ENCODE measurements around the gene ABHD11. TPM values are rescaled to one million over a fixed set of nuclear protein-coding genes. Genes with fewer than 3 reads are reported as not detected.

Gene ABHD11
- total RNA-seq, 2 donors from 2014 or later, result 2.5 to 16.9 TPM

- Histone ChIP-seq H3K4me1 (ENCODE audit: control insufficient read depth in 1 of 2, low read depth in 2 of 2) (peaks cover 21 to 67% of the 10 kb centered on the region in 2 donors), H3K36me3 (no peaks in the 10 kb centered on the region), H3K27ac (peak overlapping the region in 1 of 2 donors; percentile 23), H3K27me3 (replicated peaks; ENCODE audit: insufficient read depth) (no peaks in the 10 kb centered on the region), H3K9me3 (no peaks in the 10 kb centered on the region), H3K4me3 (peak overlapping the region; percentile 93)
- DNase-seq (ENCODE audit: low spot score) (no peak), ATAC-seq (ENCODE audit: insufficient number of reproducible peaks, low FRiP score, low read depth) (no peak)
- no peak for TF ChIP-seq CTCF (IDR thresholded peaks at IDR 0.05)
Measured at GRCh38 chr7:73719806-73720169, 18.8 kb downstream of the ABHD11 start.

- peak within 1 kb of the TSS; percentile 23 to 44 for H3K27ac ChIP-seq
- peak; percentile 42 for ATAC-seq (ENCODE audit: insufficient number of reproducible peaks, low FRiP score, low read depth)
- H3K4me3 ChIP-seq, result peak within 1 kb of the TSS; percentile 93
- H3K9me3 ChIP-seq, result no peaks in the 10 kb centered on the region
- no peak for DNase-seq (ENCODE audit: low spot score)
- H3K36me3 ChIP-seq, result no peaks in the 10 kb centered on the region
- TF ChIP-seq CTCF (IDR thresholded peaks at IDR 0.05), result no peak
- H3K4me1 ChIP-seq (ENCODE audit: control insufficient read depth in 1 of 2, low read depth in 2 of 2), result peaks cover 21 to 67% of the 10 kb centered on the region in 2 donors
- H3K27me3 ChIP-seq (replicated peaks; ENCODE audit: insufficient read depth), result no peaks in the 10 kb centered on the region
Measured at GRCh38 chr7:73718905-73719805, 19.4 kb downstream of the ABHD11 start, which contains the start of gene STX1A. Gene STX1A, minus strand, starts transcription at chr7:73719669. Its CDS starts 38 bp downstream, at chr7:73719631.

- TF ChIP-seq CTCF (IDR thresholded peaks at IDR 0.05), result no peak
- Histone ChIP-seq H3K9me3 (no peaks in the 10 kb centered on the region), H3K4me1 (ENCODE audit: control insufficient read depth in 1 of 2, low read depth in 2 of 2) (peaks cover 21 to 67% of the 10 kb centered on the region in 2 donors), H3K27me3 (replicated peaks; ENCODE audit: insufficient read depth) (no peaks in the 10 kb centered on the region), H3K36me3 (no peaks in the 10 kb centered on the region), H3K4me3 (peak overlapping the region; percentile 93), H3K27ac (peak overlapping the region in 1 of 2 donors; percentile 31)
- ATAC-seq (ENCODE audit: insufficient number of reproducible peaks, low FRiP score, low read depth) (no peak), DNase-seq (ENCODE audit: low spot score) (no peak)
Measured at GRCh38 chr7:73718438-73718881, 20.1 kb downstream of the ABHD11 start.

- H3K4me3 ChIP-seq, result peak overlapping the region; percentile 93
- H3K36me3 ChIP-seq, result no peaks in the 10 kb centered on the region
- peaks cover 21 to 67% of the 10 kb centered on the region in 2 donors for H3K4me1 ChIP-seq (ENCODE audit: control insufficient read depth in 1 of 2, low read depth in 2 of 2)
- peak overlapping the region in 1 of 2 donors; percentile 31 for H3K27ac ChIP-seq
- no peaks in the 10 kb centered on the region for H3K9me3 ChIP-seq
- DNase-seq (ENCODE audit: low spot score) (no peak), ATAC-seq (ENCODE audit: insufficient number of reproducible peaks, low FRiP score, low read depth) (no peak)
- TF ChIP-seq CTCF (IDR thresholded peaks at IDR 0.05), result no peak
- H3K27me3 ChIP-seq (replicated peaks; ENCODE audit: insufficient read depth), result no peaks in the 10 kb centered on the region
Measured at GRCh38 chr7:73717991-73718405, 20.6 kb downstream of the ABHD11 start.

- H3K9me3 ChIP-seq, result no peaks in the 10 kb centered on the region
- ATAC-seq (ENCODE audit: insufficient number of reproducible peaks, low FRiP score, low read depth), result no peak
- no peaks in the 10 kb centered on the region for H3K27me3 ChIP-seq (replicated peaks; ENCODE audit: insufficient read depth)
- H3K36me3 ChIP-seq, result no peaks in the 10 kb centered on the region
- peaks cover 21 to 67% of the 10 kb centered on the region in 2 donors for H3K4me1 ChIP-seq (ENCODE audit: control insufficient read depth in 1 of 2, low read depth in 2 of 2)
- DNase-seq (ENCODE audit: low spot score), result no peak
- TF ChIP-seq CTCF (IDR thresholded peaks at IDR 0.05), result no peak
- peak overlapping the region in 1 of 2 donors; percentile 31 for H3K27ac ChIP-seq
- H3K4me3 ChIP-seq, result peak overlapping the region; percentile 93
Measured at GRCh38 chr7:73717025-73717807, 21.4 kb downstream of the ABHD11 start.

Data from thoracic aorta (tissue), 2 donors.